Heart left ventricle (tissue), 16 donors: Measurements from ENCODE around the gene CHRD. TPM values are rescaled to one million over a fixed set of nuclear protein-coding genes. Genes with fewer than 3 reads are reported as not detected.
A peak's percentile ranks its signal among the peaks of the same experiment; 100 is the strongest.

Experiments used
- ATAC-seq, 4 donors: fragments of 200-7000 bp; cut with Tn5 transposase; one replicate each; pipeline ENCODE4 v1.9.1; 2020 to 2022; ENCODE audit warnings: moderate library complexity in 4 of 4, mild to moderate bottlenecking in 3 of 4, moderate number of reproducible peaks in 1 of 4
- DNase-seq, 5 donors: peaks; one replicate each; pipeline ENCODE4 v3.0.0-alpha.2; 2020
- H3K27ac ChIP-seq, 12 donors: fragments of 200-600 bp; sonication (generic) in 4 of 12; one replicate each; pipeline versions ENCODE4 v1.5.0 to v1.8.0; 2016 to 2022; ENCODE audit warnings: mild to moderate bottlenecking in 2 of 12
- H3K27me3 ChIP-seq, 9 donors: fragments of 200-600 bp; sonication (generic) in 2 of 9; one replicate each; pipeline versions ENCODE4 v1.5.1 to v1.8.0; 2016 to 2022; ENCODE audit warnings: mild to moderate bottlenecking in 3 of 9
- H3K36me3 ChIP-seq, 9 donors: fragments of 200-600 bp; sonication (generic) in 2 of 9; one replicate each; pipeline versions ENCODE4 v1.5.0 to v1.8.0; 2018 to 2022; ENCODE audit warnings: mild to moderate bottlenecking in 2 of 9
- H3K4me1 ChIP-seq, 12 donors: fragments of 200-600 bp; sonication (generic) in 4 of 12; one replicate each; pipeline versions ENCODE4 v1.5.0 to v1.8.0; 2016 to 2022; ENCODE audit warnings: mild to moderate bottlenecking in 3 of 12
- H3K4me3 ChIP-seq, 12 donors: fragments of 200-600 bp; sonication (generic) in 4 of 12; one replicate each; pipeline versions ENCODE4 v1.5.0 to v1.8.0; 2017 to 2022; ENCODE audit warnings: mild to moderate bottlenecking in 9 of 12, moderate library complexity in 4 of 12
- H3K9me3 ChIP-seq, 12 donors: fragments of 200-600 bp; sonication (generic) in 4 of 12; one replicate each; pipeline versions ENCODE4 v1.5.0 to v1.8.0; 2016 to 2022; ENCODE audit warnings: mild to moderate bottlenecking in 1 of 12
- POLR2A ChIP-seq, 2 donors: fragments of 450-650 bp; IDR thresholded peaks; one replicate each; pipeline ENCODE4 v1.6.1; 2017; ENCODE audit warnings: antibody characterized with exemption in 2 of 2, mild to moderate bottlenecking in 2 of 2, moderate library complexity in 2 of 2
- WGBS, 4 donors: extraction: QIAGEN DNeasy Blood & Tissue Kit in 2 of 4; methylation state at CpG; one replicate each; pipeline versions ENCODE4 v1.1.5 to v1.1.7; 2013 to 2018; 5-methylcytosine and 5-hydroxymethylcytosine counted together
- intact Hi-C, 10 donors: fragments of 100-400 bp; cut with DNase I; formaldehyde crosslinking; loops; one replicate each; pipeline versions ENCODE4 v1.11.1 to v1.14.2; 2022
- long read RNA-seq, 3 donors: library from polyadenylated mRNA; unstranded; transcript quantifications; one replicate each; pipeline ENCODE4 v2.0.0, GENCODE V29; 2020 to 2021
- polyA plus RNA-seq, 2 donors: library from polyadenylated mRNA; stranded (reverse); fragments of 200-250 nt; gene quantifications; one replicate each; pipeline ENCODE4 v1.2.3, GENCODE V29; 2013
- total RNA-seq, 9 donors: library from RNA; depleted of rRNA in 2 of 9; stranded (reverse); fragments of >200 nt in 2 of 9; fragmentation: NEBNext Ultra II Directional in 3 of 9; extraction: Animal tissue kit (Norgen Biotek cat#: 25700) in 3 of 9; gene quantifications; one replicate each; pipeline versions ENCODE4 v1.1.0 to v1.2.4, GENCODE V29; 2016 to 2023
- TF ChIP-seq, protein P1 (sequence below), 12 donors: fragments of 200-600 bp; sonication (generic) in 4 of 12; IDR thresholded peaks; one replicate each; pipeline versions ENCODE4 v1.5.0 to v1.8.0; 2018 to 2022; ENCODE audit warnings: antibody characterized with exemption in 12 of 12, mild to moderate bottlenecking in 5 of 12
- donor health status: ischemic (EF 13 %, LVEDD 7.1; RV severe dilation, severe dysfunction).
- donor health status: healthy with polysubstance abuse.
- donor health status: DM: no; HTN: yes; CAD: no.
- donor health status: DM: no; HTN: no; CAD: no.
- donor health status: ischemic (EF 25% LVEDD 6.9; RV normal size, moderate dysfunction).
- donor health status: ischemic (EF 25% LVEDD 5.7; RV mildly dilated, moderate dysfunction).
- donor health status: healthy.
- donor health status: DM: yes; HTN: yes; CAD: no.
- donor health status: ischemic (EF 35%, LVEDD 5.7; RV mildly dilated, moderate dysfunction).
- donor health status: nonischemic (EF 11% LVEDD 7.7; RV severe dilation, severe dysfunction).
- donor health status: DM: yes; HTN: yes; CAD: no.
- donor health status: PGD.
- donor health status: ischemic (EF 29% LVEDD 5.4; RV normal size, mild dysfunction).
- donor health status: nonischemic (EF 23%, LVEDD 6.1; RV moderate dilation, normal function).

Gene CHRD
- total RNA-seq (1 to 10 TPM; 2.0 to 7.4 (median 4.8) TPM), polyA plus RNA-seq (1 to 10 TPM; 3.9 to 6.3 TPM)
- long read RNA-seq, donor 1, partial matches to known transcripts = 9 of 17 reads
- long read RNA-seq, donor 1, other reads (novel, unspliced or antisense) = 4 of 17 reads
- long read RNA-seq, donor 2, partial matches to known transcripts = 7 of 20 reads
- long read RNA-seq, donor 2, other reads (novel, unspliced or antisense) = 8 of 20 reads
- long read RNA-seq, donor 3, partial matches to known transcripts = 3 of 11 reads
- long read RNA-seq, donor 3, other reads (novel, unspliced or antisense) = 4 of 11 reads

DNA sequence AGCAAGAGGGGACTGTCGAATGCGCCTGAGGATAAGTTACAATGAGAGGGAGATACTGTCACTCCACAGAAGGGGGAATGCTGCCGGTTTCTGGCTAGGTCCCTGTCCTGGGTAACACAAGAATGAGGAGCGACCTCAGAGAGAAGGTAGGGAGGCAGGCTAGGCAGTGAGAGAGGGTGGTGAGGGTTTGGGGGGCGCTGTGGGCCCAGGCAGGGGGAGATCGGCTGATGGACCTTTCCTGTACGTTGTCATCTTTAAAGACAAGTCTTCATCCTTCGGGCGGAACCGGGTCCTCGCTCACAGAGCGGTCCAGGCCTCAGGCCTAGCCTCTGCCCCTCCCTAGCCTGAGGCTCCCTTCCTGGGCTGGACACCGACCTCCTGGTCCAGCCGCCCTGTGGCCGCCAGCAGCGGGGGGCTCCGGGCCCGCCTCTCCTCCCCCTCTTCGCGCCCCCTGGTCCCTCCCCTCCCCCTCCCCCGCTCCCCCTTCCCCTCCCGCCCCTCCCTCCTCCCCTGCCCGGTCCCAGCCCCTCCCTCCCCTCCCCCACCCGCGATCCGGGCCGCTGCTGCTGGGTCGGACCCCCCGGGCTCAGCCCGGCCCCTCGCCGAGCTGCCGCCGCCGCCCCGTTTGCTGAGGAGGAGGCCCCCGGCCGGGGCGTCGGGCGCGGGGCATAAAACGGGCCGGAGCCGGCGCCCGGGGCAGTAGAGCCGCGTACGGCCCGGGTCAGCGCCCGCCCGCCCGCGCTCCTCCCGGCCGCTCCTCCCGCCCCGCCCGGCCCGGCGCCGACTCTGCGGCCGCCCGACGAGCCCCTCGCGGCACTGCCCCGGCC is at the start of gene CHRD:
CHRD (plus strand) TSS at position 697 of the 827 bp plus-strand sequence. CDS start 265 bp downstream, outside the sequence.
- TF ChIP-seq, protein P1, sequence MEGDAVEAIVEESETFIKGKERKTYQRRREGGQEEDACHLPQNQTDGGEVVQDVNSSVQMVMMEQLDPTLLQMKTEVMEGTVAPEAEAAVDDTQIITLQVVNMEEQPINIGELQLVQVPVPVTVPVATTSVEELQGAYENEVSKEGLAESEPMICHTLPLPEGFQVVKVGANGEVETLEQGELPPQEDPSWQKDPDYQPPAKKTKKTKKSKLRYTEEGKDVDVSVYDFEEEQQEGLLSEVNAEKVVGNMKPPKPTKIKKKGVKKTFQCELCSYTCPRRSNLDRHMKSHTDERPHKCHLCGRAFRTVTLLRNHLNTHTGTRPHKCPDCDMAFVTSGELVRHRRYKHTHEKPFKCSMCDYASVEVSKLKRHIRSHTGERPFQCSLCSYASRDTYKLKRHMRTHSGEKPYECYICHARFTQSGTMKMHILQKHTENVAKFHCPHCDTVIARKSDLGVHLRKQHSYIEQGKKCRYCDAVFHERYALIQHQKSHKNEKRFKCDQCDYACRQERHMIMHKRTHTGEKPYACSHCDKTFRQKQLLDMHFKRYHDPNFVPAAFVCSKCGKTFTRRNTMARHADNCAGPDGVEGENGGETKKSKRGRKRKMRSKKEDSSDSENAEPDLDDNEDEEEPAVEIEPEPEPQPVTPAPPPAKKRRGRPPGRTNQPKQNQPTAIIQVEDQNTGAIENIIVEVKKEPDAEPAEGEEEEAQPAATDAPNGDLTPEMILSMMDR (IDR thresholded peaks at IDR 0.05) = no peak
- TF ChIP-seq POLR2A (IDR thresholded peaks at IDR 0.05) = no peak
- H3K27me3 ChIP-seq = peaks cover 0 to 60% (median 31%) of the 10 kb centered on the region in 9 donors
- peaks cover 0 to 5% (median 0%) of the 10 kb centered on the region in 9 donors for H3K36me3 ChIP-seq
- peaks cover 0 to 42% (median 27%) of the 10 kb centered on the region in 12 donors for H3K4me1 ChIP-seq
- H3K4me3 ChIP-seq = peak within 1 kb of the TSS; percentile 28 to 74 (median 54)
- WGBS, 4 donors = 11 to 49% (median 29%) methylated on average over 16 to 64 of the region's 71 CpGs
- ATAC-seq = peak; percentile 32 to 63 (median 58)
- peak in 2 of 5 donors; percentile 45 to 61 for DNase-seq
- intact Hi-C loops = loop anchor here in 4 of 10 donors (5.0 to 10.0 kb wide), 3 partner anchors 135 to 395 kb away; no protein-coding TSS in a partner anchor
- H3K27ac ChIP-seq = peak within 1 kb of the TSS; percentile 47 to 86 (median 73)
- H3K9me3 ChIP-seq = no peaks in the 10 kb centered on the region

DNA sequence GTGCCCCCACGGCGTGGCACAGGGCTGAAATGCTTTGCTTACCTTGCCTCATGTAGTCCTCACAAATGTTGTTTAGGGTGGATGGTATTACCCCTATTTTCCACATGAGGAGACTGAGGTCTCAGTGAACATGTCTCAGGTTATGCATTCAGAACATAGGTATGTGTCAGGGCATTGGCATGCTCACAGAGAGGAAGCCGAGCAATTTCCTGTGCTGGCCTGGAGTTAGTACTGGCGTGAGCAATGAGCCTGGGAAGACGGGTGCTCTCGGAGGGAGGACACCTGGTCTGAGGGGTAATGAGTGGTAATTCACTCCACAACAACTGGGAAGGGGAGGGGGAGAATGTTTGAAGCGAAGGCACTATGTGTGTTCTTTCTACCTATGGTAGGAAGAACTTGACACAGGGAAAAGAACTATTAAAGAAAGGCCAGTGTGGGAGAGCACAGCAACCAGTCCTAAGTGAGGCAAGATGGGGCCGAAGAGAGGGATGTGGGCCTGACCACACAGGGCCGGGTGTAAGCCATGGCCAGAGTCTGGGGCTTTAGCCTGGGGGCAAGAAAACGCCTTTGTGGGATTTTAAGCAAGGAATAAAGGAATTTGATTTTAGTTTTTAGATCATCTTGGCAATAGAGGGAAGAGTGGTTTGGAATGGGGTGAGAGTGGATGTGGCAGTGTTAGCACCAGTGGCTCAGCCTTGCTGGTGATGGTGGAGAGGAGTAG is 47.3 kb upstream of the CHRD start:
- H3K27me3 ChIP-seq = no peaks in the 10 kb centered on the region
- peaks cover 10 to 79% (median 78%) of the 10 kb centered on the region in 9 donors for H3K36me3 ChIP-seq
- H3K4me1 ChIP-seq = peaks cover under 1 to 29% (median 17%) of the 10 kb centered on the region in 12 donors
- H3K9me3 ChIP-seq = no peaks in the 10 kb centered on the region
- no peak overlapping the region for H3K4me3 ChIP-seq
- no peak for ATAC-seq
- 68 to 73% (median 72%) methylated on average over 10 of the region's 10 CpGs for WGBS, 4 donors
- peak overlapping the region in 8 of 12 donors; percentile 11 to 67 (median 32) for H3K27ac ChIP-seq
- no peak for TF ChIP-seq POLR2A (IDR thresholded peaks at IDR 0.05)
- TF ChIP-seq, protein P1 (IDR thresholded peaks at IDR 0.05) = no peak
- intact Hi-C loops = no loop called here
- DNase-seq = no peak

DNA sequence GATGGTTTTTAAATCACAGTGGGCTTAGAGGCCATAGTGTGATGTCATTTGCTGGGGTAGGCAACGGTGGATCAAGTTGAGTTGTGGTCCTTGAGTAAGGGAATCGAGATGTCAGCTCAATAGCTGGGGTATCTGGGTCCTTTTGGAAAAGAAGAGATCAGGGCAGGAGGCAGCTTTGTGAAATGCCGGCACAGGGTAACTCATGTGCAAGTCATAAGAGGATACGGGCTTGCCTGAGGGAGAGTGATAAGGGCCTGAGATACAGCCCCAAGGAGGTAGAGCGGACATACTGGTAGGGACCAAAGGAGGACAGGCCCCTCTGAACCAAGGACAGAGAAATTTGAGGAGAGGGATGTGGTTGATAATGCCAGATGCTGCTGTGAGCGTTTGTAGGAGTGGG is 46.7 kb upstream of the CHRD start:
- peaks cover 10 to 73% (median 71%) of the 10 kb centered on the region in 9 donors for H3K36me3 ChIP-seq
- H3K4me3 ChIP-seq = no peak overlapping the region
- peak overlapping the region in 6 of 12 donors; percentile 3 to 67 (median 25) for H3K27ac ChIP-seq
- H3K9me3 ChIP-seq = no peaks in the 10 kb centered on the region
- 77 to 86% (median 82%) methylated on average over 6 of the region's 6 CpGs for WGBS, 4 donors
- peaks cover 6 to 36% (median 24%) of the 10 kb centered on the region in 12 donors for H3K4me1 ChIP-seq
- intact Hi-C loops = no loop called here
- ATAC-seq = no peak
- no peaks in the 10 kb centered on the region for H3K27me3 ChIP-seq
- TF ChIP-seq, protein P1 (IDR thresholded peaks at IDR 0.05) = no peak
- TF ChIP-seq POLR2A (IDR thresholded peaks at IDR 0.05) = no peak
- DNase-seq = peak in 1 of 5 donors; percentile 12
